MM.1S (cell line): ENCODE results near the gene HRG.

ENCODE experiments used
- DNase-seq: peaks from one replicate; pipeline ENCODE4 v3.0.0-alpha.2; 2015
- H2AFZ ChIP-seq: fragments of 300-600 bp; sonication (generic); 2 replicates; pipeline ENCODE4 v1.6.0; 2016; ENCODE audit warnings: antibody characterized with exemption, low read length
- H3F3A ChIP-seq: fragments of 300-600 bp; sonication (generic); 2 replicates; pipeline ENCODE4 v1.6.1; 2016; ENCODE audit warnings: mild to moderate bottlenecking, antibody characterized with exemption, low read length, moderate library complexity, mixed read lengths; ENCODE audit not compliant: insufficient read depth
- H3K27ac ChIP-seq: fragments of 300-600 bp; sonication (generic); 2 replicates; pipeline ENCODE4 v1.5.1; 2016; ENCODE audit warnings: mild to moderate bottlenecking, low read length
- H3K27me3 ChIP-seq: fragments of 300-600 bp; sonication (generic); replicated peaks from 2 replicates; pipeline ENCODE4 v1.6.0; 2016; ENCODE audit warnings: low read length; ENCODE audit not compliant: insufficient read depth
- H3K36me3 ChIP-seq: fragments of 300-600 bp; sonication (generic); replicated peaks from 2 replicates; pipeline ENCODE4 v1.6.1; 2016; ENCODE audit warnings: mild to moderate bottlenecking, low read length, mixed read lengths; ENCODE audit not compliant: insufficient read depth
- H3K4me1 ChIP-seq: fragments of 300-600 bp; sonication (generic); 2 replicates; pipeline ENCODE4 v1.6.1; 2016; ENCODE audit warnings: low read length, mixed read lengths
- H3K4me2 ChIP-seq: fragments of 300-600 bp; sonication (generic); 2 replicates; pipeline ENCODE4 v1.6.0; 2016; ENCODE audit warnings: low read depth, low read length
- H3K4me3 ChIP-seq: fragments of 300-600 bp; sonication (generic); 2 replicates; pipeline ENCODE4 v1.5.1; 2016; ENCODE audit warnings: low read length, mixed read lengths
- H3K79me2 ChIP-seq: fragments of 300-600 bp; sonication (generic); 2 replicates; pipeline ENCODE4 v1.6.1; 2016; ENCODE audit warnings: mixed run types, low read length, mixed read lengths
- H3K9ac ChIP-seq: fragments of 300-600 bp; sonication (generic); 2 replicates; pipeline ENCODE4 v1.6.1; 2016; ENCODE audit warnings: low read length, mixed read lengths
- H3K9me2 ChIP-seq: fragments of 300-600 bp; sonication (generic); replicated peaks from 2 replicates; pipeline ENCODE4 v1.6.1; 2016; ENCODE audit warnings: mild to moderate bottlenecking, low read length, mixed read lengths; ENCODE audit not compliant: insufficient read depth
- H3K9me3 ChIP-seq: fragments of 300-600 bp; sonication (generic); replicated peaks from 2 replicates; pipeline ENCODE4 v1.6.1; 2016; ENCODE audit warnings: mild to moderate bottlenecking, low read length, mixed read lengths; ENCODE audit not compliant: insufficient read depth
- H4K20me1 ChIP-seq: fragments of 300-600 bp; sonication (generic); 2 replicates; pipeline ENCODE4 v1.6.1; 2016; ENCODE audit warnings: mild to moderate bottlenecking, low read length, moderate library complexity, mixed read lengths; ENCODE audit not compliant: insufficient read depth
- EZH2 ChIP-seq: fragments of 300-600 bp; sonication (generic); optimal IDR thresholded peaks from 2 replicates; pipeline ENCODE3; 2017; ENCODE audit warnings: low read depth, mild to moderate bottlenecking, antibody characterized with exemption, low read length, mixed read lengths
- EZH2phosphoT487 ChIP-seq: fragments of 300-600 bp; sonication (generic); IDR thresholded peaks from 2 replicates; pipeline ENCODE4 v1.6.1; 2018; ENCODE audit warnings: antibody characterized with exemption, low read length
- TF ChIP-seq, protein P1 (sequence below): fragments of 300-600 bp; sonication (generic); IDR thresholded peaks from 2 replicates; pipeline ENCODE4 v1.5.1; 2016; ENCODE audit warnings: antibody characterized with exemption, low read length, mixed read lengths

The HRG gene

GRCh38 chr3:186635532-186635931 is 30.3 kb upstream of the HRG start:
- H3K4me3 ChIP-seq, result no peak overlapping the region
- no peak overlapping the region for H3K4me2 ChIP-seq
- no peak overlapping the region for H2AFZ ChIP-seq
- no peaks in the 10 kb centered on the region for H3K9me3 ChIP-seq
- no peaks in the 10 kb centered on the region for H3F3A ChIP-seq
- no peaks in the 10 kb centered on the region for H4K20me1 ChIP-seq
- no peak overlapping the region for H3K27ac ChIP-seq
- no peak for DNase-seq
- H3K36me3 ChIP-seq, result no peaks in the 10 kb centered on the region
- H3K27me3 ChIP-seq, result no peaks in the 10 kb centered on the region
- H3K9ac ChIP-seq, result no peak overlapping the region
- no peaks in the 10 kb centered on the region for H3K9me2 ChIP-seq
- no peaks in the 10 kb centered on the region for H3K79me2 ChIP-seq
- no peaks in the 10 kb centered on the region for H3K4me1 ChIP-seq
- TF ChIP-seq EZH2phosphoT487, result no peak
- no peak for TF ChIP-seq EZH2

- H2AFZ ChIP-seq, result no peak overlapping the region
- no peak for DNase-seq
These were observed 29.3 kb upstream of the HRG start for GRCh38 chr3:186636536-186636935.

GRCh38 chr3:186637686-186638085 is 28.1 kb upstream of the HRG start:
- H3F3A ChIP-seq, result no peaks in the 10 kb centered on the region
- H3K9me2 ChIP-seq, result no peaks in the 10 kb centered on the region
- peaks cover 11% of the 10 kb centered on the region for H3K4me1 ChIP-seq
- no peak for DNase-seq
- no peaks in the 10 kb centered on the region for H3K27me3 ChIP-seq
- H3K9ac ChIP-seq, result no peak overlapping the region
- no peak overlapping the region for H2AFZ ChIP-seq
- no peak overlapping the region for H3K27ac ChIP-seq
- no peaks in the 10 kb centered on the region for H3K9me3 ChIP-seq
- TF ChIP-seq, protein P1, sequence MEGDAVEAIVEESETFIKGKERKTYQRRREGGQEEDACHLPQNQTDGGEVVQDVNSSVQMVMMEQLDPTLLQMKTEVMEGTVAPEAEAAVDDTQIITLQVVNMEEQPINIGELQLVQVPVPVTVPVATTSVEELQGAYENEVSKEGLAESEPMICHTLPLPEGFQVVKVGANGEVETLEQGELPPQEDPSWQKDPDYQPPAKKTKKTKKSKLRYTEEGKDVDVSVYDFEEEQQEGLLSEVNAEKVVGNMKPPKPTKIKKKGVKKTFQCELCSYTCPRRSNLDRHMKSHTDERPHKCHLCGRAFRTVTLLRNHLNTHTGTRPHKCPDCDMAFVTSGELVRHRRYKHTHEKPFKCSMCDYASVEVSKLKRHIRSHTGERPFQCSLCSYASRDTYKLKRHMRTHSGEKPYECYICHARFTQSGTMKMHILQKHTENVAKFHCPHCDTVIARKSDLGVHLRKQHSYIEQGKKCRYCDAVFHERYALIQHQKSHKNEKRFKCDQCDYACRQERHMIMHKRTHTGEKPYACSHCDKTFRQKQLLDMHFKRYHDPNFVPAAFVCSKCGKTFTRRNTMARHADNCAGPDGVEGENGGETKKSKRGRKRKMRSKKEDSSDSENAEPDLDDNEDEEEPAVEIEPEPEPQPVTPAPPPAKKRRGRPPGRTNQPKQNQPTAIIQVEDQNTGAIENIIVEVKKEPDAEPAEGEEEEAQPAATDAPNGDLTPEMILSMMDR, result no peak
- no peak for TF ChIP-seq EZH2phosphoT487
- no peak overlapping the region for H3K4me3 ChIP-seq
- no peaks in the 10 kb centered on the region for H3K36me3 ChIP-seq
- no peaks in the 10 kb centered on the region for H4K20me1 ChIP-seq
- no peaks in the 10 kb centered on the region for H3K79me2 ChIP-seq
- no peak overlapping the region for H3K4me2 ChIP-seq

More at GRCh38 chr3:186636536-186636935, 29.3 kb upstream of the HRG start:
- Histone ChIP-seq H3K27me3 (no peaks in the 10 kb centered on the region), H3K36me3 (no peaks in the 10 kb centered on the region), H4K20me1 (no peaks in the 10 kb centered on the region), H3K4me2 (no peak overlapping the region), H3K9me2 (no peaks in the 10 kb centered on the region), H3K4me3 (no peak overlapping the region), H3K79me2 (no peaks in the 10 kb centered on the region), H3K27ac (no peak overlapping the region), H3K4me1 (no peaks in the 10 kb centered on the region), H3F3A (no peaks in the 10 kb centered on the region), H3K9me3 (no peaks in the 10 kb centered on the region), H3K9ac (no peak overlapping the region)
- TF ChIP-seq, protein P1, result no peak
- TF ChIP-seq EZH2phosphoT487, result no peak
- TF ChIP-seq EZH2, result no peak

GRCh38 chr3:186638259-186638658 is 27.6 kb upstream of the HRG start:
- H3K9me3 ChIP-seq, result no peaks in the 10 kb centered on the region
- no peak overlapping the region for H3K4me2 ChIP-seq
- no peak overlapping the region for H3K9ac ChIP-seq
- H3K27me3 ChIP-seq, result no peaks in the 10 kb centered on the region
- TF ChIP-seq, protein P1, result no peak
- TF ChIP-seq EZH2 (no peak), EZH2phosphoT487 (no peak)
- DNase-seq, result no peak
- peaks cover under 1% of the 10 kb centered on the region; the same call in 1 of the 2 replicates for H3F3A ChIP-seq
- no peak overlapping the region for H3K27ac ChIP-seq
- H3K9me2 ChIP-seq, result no peaks in the 10 kb centered on the region
- no peaks in the 10 kb centered on the region for H3K36me3 ChIP-seq
- peaks cover 17% of the 10 kb centered on the region for H3K4me1 ChIP-seq
- no peak overlapping the region for H3K4me3 ChIP-seq
- H4K20me1 ChIP-seq, result no peaks in the 10 kb centered on the region
- H3K79me2 ChIP-seq, result no peaks in the 10 kb centered on the region
- H2AFZ ChIP-seq, result no peak overlapping the region
